ENCODE measurements around the gene ASIC3.

The ASIC3 gene

GRCh38 chr7:151085691-151086620, 37.6 kb downstream of the ASIC3 start, which contains the start of gene AGAP3:
AGAP3 (plus strand) TSS chr7:151086475; CDS start chr7:151086742, 267 bp downstream.
- peak; percentile 52 for DNase-seq (ENCODE audit: low read depth)

- DNase-seq (ENCODE audit: low read depth): no peak
Measured at GRCh38 chr7:151086802-151087244, 38.5 kb downstream of the ASIC3 start.

- DNase-seq (ENCODE audit: low read depth): no peak
Measured at GRCh38 chr7:151087245-151088018, 39.1 kb downstream of the ASIC3 start.

DNA sequence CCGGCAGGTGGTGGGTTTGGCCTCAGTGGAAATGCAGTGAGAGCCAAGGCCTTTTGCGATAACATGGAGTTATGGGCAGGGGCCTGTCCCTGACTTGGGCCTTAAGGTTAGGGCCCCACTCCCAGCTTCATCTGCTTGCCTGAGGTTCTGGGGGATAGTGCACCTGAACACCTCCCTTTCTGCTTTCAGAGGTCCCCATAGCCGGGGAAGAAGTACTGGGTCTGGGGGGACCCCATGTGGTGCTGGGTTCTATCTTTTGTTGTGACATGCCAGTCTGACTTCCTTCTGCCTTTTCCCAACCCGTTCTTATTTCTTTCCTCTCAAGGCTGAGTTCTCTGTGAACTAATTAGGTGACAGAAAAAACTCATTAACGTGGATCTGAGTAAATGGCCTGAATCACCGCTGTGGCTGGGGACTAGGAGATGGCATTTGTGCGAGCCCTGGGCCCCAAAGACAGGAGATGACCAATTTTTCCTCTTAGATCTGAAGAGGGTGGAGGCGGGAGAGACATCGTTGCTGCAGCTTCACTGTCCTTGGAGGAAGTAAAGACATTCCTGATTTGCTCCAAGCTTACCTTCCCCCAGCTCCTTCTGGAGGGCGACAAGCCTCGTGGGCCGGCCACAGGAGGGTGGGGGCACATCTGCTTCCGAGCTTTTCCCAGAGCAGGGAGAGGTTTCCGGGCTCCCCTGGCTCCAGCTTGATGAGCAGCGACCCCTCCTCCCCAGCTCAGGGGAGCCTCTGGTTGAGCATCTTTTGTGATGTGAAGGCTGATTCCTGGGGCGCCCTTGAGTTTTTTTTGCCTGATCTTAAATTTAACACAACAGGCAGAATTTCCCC, 39.9 kb downstream of the ASIC3 start:
- no peak for DNase-seq (ENCODE audit: low read depth)

GRCh38 chr7:151088856-151089699, 40.7 kb downstream of the ASIC3 start:
- DNase-seq (ENCODE audit: low read depth): no peak

- no peak for DNase-seq (ENCODE audit: low read depth)
Measured at GRCh38 chr7:151089893-151090730, 41.8 kb downstream of the ASIC3 start.

GRCh38 chr7:151091003-151091402, 42.7 kb downstream of the ASIC3 start:
- no peak for DNase-seq (ENCODE audit: low read depth)

DNA sequence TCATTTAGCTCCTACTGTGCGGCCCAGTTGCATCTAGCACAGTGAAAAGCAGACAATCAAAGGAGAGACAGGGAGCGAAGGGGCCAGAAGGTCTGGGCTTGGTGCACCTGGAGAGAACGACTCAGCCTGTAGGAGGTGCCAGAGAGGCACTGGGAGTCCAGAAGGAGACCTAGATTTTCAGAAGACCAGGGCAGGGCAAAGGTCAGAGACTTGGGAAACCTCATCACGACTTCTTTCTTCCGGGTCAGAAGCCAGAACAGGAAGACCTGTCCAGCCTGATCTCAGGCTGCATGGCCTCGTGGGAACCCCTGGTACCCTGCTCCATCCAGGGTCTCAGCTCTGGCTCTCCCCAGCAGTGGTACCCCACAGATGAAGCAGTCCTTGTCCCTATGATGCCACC, 43.1 kb downstream of the ASIC3 start:
- no peak for DNase-seq (ENCODE audit: low read depth)

GRCh38 chr7:151091988-151092387, 43.7 kb downstream of the ASIC3 start:
- DNase-seq (ENCODE audit: low read depth): no peak

GRCh38 chr7:151093748-151094147, 45.4 kb downstream of the ASIC3 start:
- no peak for DNase-seq (ENCODE audit: low read depth)

DNA sequence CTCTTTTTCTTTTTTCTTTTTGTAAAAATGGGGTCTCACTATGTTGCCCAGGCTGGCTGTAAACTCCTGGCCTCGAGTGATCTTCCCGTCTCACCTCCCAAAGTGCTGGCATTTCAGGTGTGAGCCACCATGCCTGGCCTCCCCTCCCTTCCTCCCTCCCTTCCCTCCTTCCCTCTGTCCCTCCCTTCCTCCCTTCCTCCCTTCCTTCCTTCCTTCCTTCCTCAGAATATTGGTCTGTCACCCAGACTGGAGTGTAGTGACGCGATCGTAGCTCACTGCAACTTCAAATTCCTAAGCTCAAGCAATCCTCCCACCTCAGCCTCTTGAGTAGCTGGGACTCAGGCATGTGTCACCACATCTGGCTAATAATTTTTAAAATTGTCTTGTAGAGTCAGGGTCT, 46.3 kb downstream of the ASIC3 start:
- no peak for DNase-seq (ENCODE audit: low read depth)

DNA sequence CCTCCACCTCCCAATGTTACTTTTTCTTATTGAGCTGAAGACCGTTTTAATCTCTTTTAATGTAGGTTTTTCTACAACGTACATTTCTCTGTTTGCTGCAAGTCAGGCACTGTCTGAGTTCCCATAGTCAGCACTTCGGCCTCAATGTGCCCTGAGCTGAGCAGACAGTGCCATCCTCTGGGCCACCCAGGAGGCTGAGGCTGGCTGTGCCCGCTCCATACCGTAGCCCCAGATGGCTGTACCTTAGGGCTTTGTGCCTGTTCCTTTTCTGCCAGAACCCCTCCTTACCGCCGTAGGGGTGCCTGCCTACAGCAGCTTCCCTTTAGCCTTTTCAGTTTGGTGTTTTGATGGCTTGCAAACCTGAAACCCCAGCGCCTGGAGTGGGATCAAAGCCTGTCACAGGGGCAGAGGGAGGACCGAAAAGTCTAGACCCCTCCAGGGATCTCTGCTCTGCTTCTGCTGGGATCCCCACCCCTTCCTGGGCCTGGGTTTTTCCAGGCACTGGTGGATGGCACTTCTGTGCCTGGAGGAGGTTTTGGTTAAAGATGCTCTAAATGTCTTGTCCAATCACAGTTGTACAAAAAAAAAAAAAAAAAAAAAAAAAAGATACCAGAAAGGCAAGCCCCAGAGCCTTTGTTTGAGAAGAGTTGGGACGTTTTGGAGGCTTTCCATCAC, 46.9 kb downstream of the ASIC3 start:
- no peak for DNase-seq (ENCODE audit: low read depth)

DNA sequence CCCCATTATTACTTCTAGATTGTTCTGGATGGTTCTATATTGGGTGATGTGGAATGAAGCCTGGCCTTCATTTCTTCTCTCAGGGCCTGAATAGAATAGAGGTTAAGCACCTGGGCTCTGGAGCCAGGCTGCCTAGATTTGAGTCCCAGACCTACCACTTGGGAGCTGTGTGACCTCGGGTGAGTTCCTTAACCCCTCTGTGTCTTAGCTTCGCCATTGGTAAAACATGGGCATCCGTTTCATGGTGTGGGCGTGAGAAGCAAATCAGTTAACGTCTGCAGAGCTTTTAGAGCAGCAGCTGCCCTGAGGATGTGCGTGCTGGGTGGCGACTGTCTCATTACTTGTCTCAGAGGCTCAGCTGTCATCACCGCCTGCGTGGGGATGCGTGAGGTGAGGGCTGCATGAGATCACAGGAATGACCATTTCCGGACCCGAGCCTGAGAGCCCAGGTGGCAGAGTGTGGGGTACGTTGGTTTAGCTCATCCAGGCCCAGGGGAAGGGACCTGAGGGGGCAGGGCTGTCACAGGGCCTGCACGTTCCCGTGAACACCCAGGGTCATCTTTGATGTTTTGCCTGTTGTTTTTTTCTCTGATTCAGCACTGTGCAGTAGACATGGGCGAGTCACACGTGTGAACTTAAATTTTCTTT, 47.6 kb downstream of the ASIC3 start:
- DNase-seq (ENCODE audit: low read depth): no peak

DNA sequence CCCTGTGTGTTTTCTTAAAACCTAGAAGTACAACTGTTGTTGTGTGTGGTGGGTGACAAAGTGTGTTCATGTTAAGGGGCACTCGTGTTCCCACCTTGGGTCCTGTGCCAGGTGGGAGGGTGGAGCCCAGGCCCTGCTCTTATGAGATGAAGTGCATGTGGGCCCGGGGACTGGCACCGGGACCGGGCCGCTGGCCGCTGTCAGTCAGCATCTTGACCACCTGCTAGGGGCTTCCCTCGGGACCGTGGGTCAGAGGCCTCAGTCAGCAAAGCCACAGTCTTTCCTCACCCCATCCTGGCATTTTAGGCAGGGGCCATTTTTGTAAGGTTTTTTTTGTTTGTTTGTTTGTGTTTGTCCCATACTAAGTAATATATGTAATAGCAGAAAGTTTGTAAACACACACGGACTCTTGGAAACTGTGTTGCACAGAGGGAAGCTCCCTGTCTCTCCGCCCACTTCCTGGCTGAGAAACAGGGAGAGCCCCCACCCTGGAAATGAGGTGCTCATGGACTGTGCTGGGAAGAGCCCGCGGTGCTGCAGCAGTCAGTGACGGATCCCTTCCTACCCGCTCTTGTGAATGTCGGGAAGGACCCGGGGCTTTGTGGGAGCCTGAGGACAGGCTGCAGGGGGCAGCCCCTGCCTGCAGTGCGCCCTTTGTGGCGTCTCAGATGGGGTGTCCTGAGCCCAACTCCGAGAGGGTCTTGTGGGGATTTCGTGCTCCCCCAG, 51.3 kb downstream of the ASIC3 start:
- DNase-seq (ENCODE audit: low read depth): no peak

DNA sequence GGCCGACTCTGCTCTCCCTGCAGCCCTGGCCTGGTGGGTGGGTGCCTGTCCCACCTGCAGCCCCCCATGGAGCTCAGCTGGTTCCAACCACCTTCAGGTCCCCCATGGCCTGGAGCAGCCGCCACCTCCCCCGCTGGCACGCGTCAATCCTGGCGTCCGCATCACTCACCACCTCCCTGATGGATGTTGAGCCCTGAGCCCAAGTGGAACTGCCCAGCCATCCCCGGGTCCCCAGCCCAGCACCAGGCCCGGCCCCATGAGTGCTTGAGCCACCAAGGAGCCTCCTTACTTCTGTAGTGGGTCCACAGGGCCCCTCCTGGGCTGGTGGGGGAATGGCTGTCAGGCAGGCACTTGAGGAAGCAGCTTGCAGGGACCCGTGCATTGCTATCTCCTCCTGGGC, 52.6 kb downstream of the ASIC3 start:
- no peak for DNase-seq (ENCODE audit: low read depth)

GRCh38 chr7:151101621-151102396, 53.5 kb downstream of the ASIC3 start:
- DNase-seq (ENCODE audit: low read depth): no peak
